Measurements from ENCODE around the gene IL2RA.

DNA sequence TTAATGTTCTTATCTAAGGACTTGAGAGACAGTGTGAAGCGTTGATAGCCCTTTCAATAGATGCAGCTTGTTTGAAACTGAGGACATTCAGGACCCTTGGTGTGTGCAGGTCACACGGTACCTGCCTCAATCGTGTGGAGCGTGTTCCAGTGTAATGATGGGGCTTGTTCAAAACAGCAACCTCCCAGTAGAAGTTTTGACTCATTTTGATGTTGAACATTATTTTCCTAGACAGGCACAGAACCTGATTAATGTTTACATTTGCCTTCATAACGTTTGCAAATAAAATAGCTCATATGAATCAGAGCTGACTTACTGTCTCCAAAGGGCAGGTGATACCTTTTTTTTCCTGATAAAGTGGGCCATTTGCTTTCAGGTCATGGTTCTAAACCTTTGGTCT, 48.0 kb upstream of the IL2RA start:
- TF ChIP-seq CTCF (IDR thresholded peaks at IDR 0.05) (no peak), POLR2A (IDR thresholded peaks at IDR 0.05) (no peak)
